Activated naive CD8-positive, alpha-beta T cell (primary cell): ENCODE measurements around the gene ZNF2.

ENCODE experiments used
- H3K27ac Mint-ChIP-seq: one replicate; pipeline ENCODE4 v1.8.0; 2021; ENCODE audit warnings: mixed read lengths
- H3K27me3 Mint-ChIP-seq: one replicate; pipeline ENCODE4 v1.8.0; 2021; ENCODE audit warnings: mixed read lengths
- H3K36me3 Mint-ChIP-seq: one replicate; pipeline ENCODE4 v1.8.0; 2021; ENCODE audit warnings: mixed read lengths
- H3K4me1 Mint-ChIP-seq: one replicate; pipeline ENCODE4 v1.8.0; 2021; ENCODE audit warnings: low read depth, mixed read lengths
- H3K4me3 Mint-ChIP-seq: one replicate; pipeline ENCODE4 v1.8.0; 2021; ENCODE audit warnings: mild to moderate bottlenecking, mixed read lengths
- H3K9me3 Mint-ChIP-seq: one replicate; pipeline ENCODE4 v1.8.0; 2021; ENCODE audit warnings: low read depth, mixed read lengths

ZNF2 gene

DNA sequence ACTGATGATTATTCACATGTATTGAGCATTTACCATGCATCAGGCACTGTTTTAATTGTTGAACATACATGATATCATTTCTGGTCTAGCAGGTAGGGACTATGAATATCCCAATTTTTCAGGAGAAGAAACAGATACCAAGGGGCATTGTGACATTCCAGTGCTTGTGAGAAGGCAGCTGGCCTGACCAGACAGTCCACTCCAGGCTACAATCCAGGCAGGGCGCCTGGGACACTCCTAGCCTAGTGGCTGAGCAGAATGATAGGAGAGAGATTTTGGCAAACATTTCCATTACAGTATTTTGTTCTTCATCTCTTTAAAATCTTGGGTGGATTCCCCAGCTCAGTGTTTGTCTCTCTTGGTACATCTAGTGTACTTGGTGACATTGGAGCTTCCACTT lies 66.6 kb downstream of the ZNF2 start:
- peaks cover 35% of the 10 kb centered on the region for H3K36me3 Mint-ChIP-seq
- H3K9me3 Mint-ChIP-seq, result peaks cover 18% of the 10 kb centered on the region
- no peaks in the 10 kb centered on the region for H3K4me1 Mint-ChIP-seq
- peaks cover 4% of the 10 kb centered on the region for H3K27me3 Mint-ChIP-seq
- no peak overlapping the region for H3K27ac Mint-ChIP-seq
- no peak overlapping the region for H3K4me3 Mint-ChIP-seq
